KMS-11 (cell line): ENCODE data around the gene ANGEL2.

Source experiments
- H2AFZ ChIP-seq: fragments of 200-600 bp; sonication (generic); 2 replicates; pipeline ENCODE4 v1.6.1; 2016; ENCODE audit warnings: antibody characterized with exemption, mixed run types, low read depth
- H3K27ac ChIP-seq: fragments of 200-600 bp; sonication (generic); 2 replicates; pipeline ENCODE4 v1.6.1; 2016; ENCODE audit warnings: mild to moderate bottlenecking, mixed run types
- H3K27me3 ChIP-seq: fragments of 200-600 bp; sonication (generic); 2 replicates; pipeline ENCODE4 v1.6.1; 2017; ENCODE audit warnings: mild to moderate bottlenecking, low read depth, mixed run types, moderate library complexity; ENCODE audit not compliant: insufficient read depth
- H3K36me3 ChIP-seq: fragments of 200-600 bp; sonication (generic); 2 replicates; pipeline ENCODE4 v1.6.1; 2017; ENCODE audit warnings: mild to moderate bottlenecking, mixed run types; ENCODE audit not compliant: insufficient read depth
- H3K4me1 ChIP-seq: fragments of 200-600 bp; sonication (generic); 2 replicates; pipeline ENCODE4 v1.6.1; 2016; ENCODE audit warnings: mild to moderate bottlenecking, low read depth, mixed run types; ENCODE audit not compliant: poor library complexity, severe bottlenecking
- H3K4me2 ChIP-seq: fragments of 200-600 bp; sonication (generic); 2 replicates; pipeline ENCODE4 v1.7.0; 2016; ENCODE audit warnings: mild to moderate bottlenecking, mixed run types
- H3K4me3 ChIP-seq: fragments of 200-600 bp; sonication (generic); IDR thresholded peaks from 2 replicates; pipeline ENCODE4 v1.6.1; 2017; ENCODE audit warnings: low read depth, low read length, mixed read lengths; ENCODE audit not compliant: insufficient read depth
- H3K79me2 ChIP-seq: fragments of 200-600 bp; sonication (generic); 2 replicates; pipeline ENCODE4 v1.6.1; 2016; ENCODE audit warnings: low read depth, mixed run types; ENCODE audit not compliant: insufficient read depth
- H3K9ac ChIP-seq: fragments of 200-600 bp; sonication (generic); 2 replicates; pipeline ENCODE4 v1.6.1; 2016; ENCODE audit warnings: mild to moderate bottlenecking, mixed run types
- H4K20me1 ChIP-seq: fragments of 200-600 bp; sonication (generic); 2 replicates; pipeline ENCODE4 v1.6.1; 2016; ENCODE audit warnings: mild to moderate bottlenecking, mixed run types; ENCODE audit not compliant: insufficient read depth
- TF ChIP-seq, protein P1 (sequence below): fragments of 200-600 bp; sonication (generic); conservative IDR thresholded peaks from 2 replicates; pipeline ENCODE4 v1.6.1; 2017; ENCODE audit warnings: low read depth, mild to moderate bottlenecking, antibody characterized with exemption, low read length, moderate library complexity, mixed read lengths

ANGEL2 gene

DNA sequence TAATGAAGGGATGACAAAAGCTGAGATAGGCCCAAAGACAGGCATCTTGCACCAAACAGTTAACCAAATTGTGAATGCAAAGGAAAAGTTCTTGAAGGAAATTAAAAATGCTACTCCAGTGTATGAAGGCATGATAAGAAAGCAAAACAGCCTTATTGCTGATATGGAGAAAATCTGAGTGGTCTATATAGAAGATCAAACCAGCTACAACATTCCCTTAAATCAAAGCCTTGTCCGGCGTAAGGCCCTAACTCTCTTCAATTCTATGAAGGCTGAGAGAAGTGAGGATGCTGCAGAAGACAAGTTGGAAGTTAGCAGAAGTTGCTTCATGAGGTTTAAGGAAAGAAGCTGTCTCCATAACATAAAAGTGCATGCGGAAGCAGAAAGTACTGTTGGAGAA is 4.3 kb upstream of the ANGEL2 start:
- Histone ChIP-seq H3K27me3 (no peaks in the 10 kb centered on the region), H4K20me1 (no peaks in the 10 kb centered on the region), H2AFZ (no peak overlapping the region), H3K9ac (no peak overlapping the region), H3K27ac (no peak overlapping the region), H3K79me2 (peaks cover 1% of the 10 kb centered on the region; the same call in 1 of the 2 replicates), H3K36me3 (no peaks in the 10 kb centered on the region), H3K4me2 (no peak overlapping the region), H3K4me3 (no peak overlapping the region), H3K4me1 (no peaks in the 10 kb centered on the region)
- TF ChIP-seq, protein P1, sequence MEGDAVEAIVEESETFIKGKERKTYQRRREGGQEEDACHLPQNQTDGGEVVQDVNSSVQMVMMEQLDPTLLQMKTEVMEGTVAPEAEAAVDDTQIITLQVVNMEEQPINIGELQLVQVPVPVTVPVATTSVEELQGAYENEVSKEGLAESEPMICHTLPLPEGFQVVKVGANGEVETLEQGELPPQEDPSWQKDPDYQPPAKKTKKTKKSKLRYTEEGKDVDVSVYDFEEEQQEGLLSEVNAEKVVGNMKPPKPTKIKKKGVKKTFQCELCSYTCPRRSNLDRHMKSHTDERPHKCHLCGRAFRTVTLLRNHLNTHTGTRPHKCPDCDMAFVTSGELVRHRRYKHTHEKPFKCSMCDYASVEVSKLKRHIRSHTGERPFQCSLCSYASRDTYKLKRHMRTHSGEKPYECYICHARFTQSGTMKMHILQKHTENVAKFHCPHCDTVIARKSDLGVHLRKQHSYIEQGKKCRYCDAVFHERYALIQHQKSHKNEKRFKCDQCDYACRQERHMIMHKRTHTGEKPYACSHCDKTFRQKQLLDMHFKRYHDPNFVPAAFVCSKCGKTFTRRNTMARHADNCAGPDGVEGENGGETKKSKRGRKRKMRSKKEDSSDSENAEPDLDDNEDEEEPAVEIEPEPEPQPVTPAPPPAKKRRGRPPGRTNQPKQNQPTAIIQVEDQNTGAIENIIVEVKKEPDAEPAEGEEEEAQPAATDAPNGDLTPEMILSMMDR, result no peak

DNA sequence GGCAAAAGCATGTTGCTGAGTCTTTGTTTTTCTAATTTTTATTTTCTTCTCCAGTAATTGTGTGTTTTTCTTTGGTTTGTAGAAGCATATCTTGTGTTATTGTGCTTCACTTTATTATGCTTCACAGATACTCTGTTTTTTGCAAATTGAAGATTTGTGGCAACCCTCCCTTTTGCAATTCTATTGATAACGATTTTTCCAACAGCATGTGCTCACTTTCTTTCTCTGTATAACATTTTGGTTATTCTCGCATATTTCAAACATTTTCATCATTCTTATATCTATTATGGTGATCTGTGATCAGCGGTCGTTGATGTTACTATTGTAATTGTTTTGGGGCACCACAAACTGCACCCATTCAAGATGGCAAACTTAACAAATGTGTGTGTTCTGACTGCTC is 3.8 kb upstream of the ANGEL2 start:
- H3K27ac ChIP-seq, result no peak overlapping the region
- TF ChIP-seq, protein P1, result no peak
- H3K36me3 ChIP-seq, result no peaks in the 10 kb centered on the region
- no peaks in the 10 kb centered on the region for H4K20me1 ChIP-seq
- no peak overlapping the region for H3K4me2 ChIP-seq
- peaks cover 3% of the 10 kb centered on the region for H3K4me1 ChIP-seq
- no peak overlapping the region for H3K4me3 ChIP-seq
- no peaks in the 10 kb centered on the region for H3K27me3 ChIP-seq
- peaks cover 7% of the 10 kb centered on the region for H3K79me2 ChIP-seq
- no peak overlapping the region for H3K9ac ChIP-seq
- no peak overlapping the region for H2AFZ ChIP-seq

DNA sequence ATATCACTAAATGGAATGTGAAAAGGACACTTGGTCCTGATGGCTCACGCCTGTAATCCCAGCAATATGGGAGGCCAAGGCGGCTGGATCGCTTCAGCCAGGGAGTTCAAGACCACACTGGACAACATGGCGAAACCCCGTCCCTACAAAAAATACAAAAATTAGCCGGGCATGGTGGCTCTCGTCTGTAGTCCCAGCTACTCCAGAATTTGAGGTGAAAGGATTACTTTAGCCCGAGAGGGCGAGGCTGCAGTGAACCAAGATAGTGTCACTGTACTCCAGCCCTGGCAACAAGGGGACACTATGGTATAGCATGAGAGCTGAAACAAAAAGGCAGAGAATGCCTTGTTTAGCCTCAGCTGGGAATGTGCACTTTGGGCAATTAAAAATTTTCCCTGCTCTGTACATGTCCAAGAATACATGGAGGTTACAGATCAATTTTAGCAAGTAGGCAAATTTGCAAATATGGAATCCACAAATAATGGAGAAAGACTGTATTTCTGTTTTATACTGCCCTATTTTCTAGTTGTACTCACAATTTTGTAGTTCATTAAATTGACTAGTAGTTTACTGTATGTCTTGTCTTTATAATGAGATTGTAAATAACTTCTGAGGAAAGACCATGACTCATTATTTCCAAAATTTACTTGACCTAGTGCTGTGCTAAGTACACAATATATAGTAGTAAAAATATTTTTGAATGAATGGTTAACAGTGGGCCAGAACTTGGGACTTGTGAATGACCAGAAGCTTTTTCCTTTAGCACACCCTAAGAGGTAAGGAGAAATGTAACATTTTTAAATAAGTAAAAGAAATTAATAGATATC is 2.0 kb upstream of the ANGEL2 start:
- no peaks in the 10 kb centered on the region for H3K27me3 ChIP-seq
- peaks cover 13% of the 10 kb centered on the region for H3K4me1 ChIP-seq
- peaks cover 17% of the 10 kb centered on the region for H3K79me2 ChIP-seq
- H3K36me3 ChIP-seq, result 0 out of 2 replicates have a peak, but pooled peaks cover 5% of the 10 kb centered on the region
- H3K27ac ChIP-seq, result no peak overlapping the region
- TF ChIP-seq, protein P1, result no peak
- no peak overlapping the region for H3K4me2 ChIP-seq
- no peak overlapping the region for H3K9ac ChIP-seq
- H2AFZ ChIP-seq, result no peak overlapping the region
- no peaks in the 10 kb centered on the region for H4K20me1 ChIP-seq
- no peak overlapping the region for H3K4me3 ChIP-seq

DNA sequence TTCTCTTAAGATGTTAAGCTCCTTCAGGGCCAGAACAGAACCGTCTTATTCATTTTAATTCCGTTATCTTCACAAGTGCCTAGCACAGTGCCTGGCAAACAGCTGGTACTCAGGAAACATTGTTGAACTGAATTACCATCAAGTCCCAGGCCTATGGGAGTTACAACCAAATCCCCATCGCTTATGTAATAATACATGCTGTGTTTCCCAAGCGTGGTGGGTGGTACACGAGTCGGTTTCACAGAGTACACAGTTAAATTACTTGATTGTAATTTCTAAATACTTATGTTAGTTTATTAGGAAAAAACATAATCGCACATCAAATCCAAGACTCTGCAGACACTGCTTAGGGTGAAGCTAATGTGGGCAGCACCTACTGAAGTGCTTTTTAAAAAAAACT is 1.0 kb downstream of the ANGEL2 start:
- peak overlapping the region; percentile 93 for H3K4me2 ChIP-seq
- TF ChIP-seq, protein P1, result no peak
- peak overlapping the region; percentile 77 for H2AFZ ChIP-seq
- H4K20me1 ChIP-seq, result no peaks in the 10 kb centered on the region
- peak overlapping the region; percentile 43 for H3K27ac ChIP-seq
- H3K9ac ChIP-seq, result peak overlapping the region; percentile 66
- H3K79me2 ChIP-seq, result peaks cover 17% of the 10 kb centered on the region
- H3K36me3 ChIP-seq, result 0 out of 2 replicates have a peak, but pooled peaks cover 6% of the 10 kb centered on the region
- H3K4me1 ChIP-seq, result peaks cover 13% of the 10 kb centered on the region
- H3K4me3 ChIP-seq, result peak overlapping the region; percentile 90
- H3K27me3 ChIP-seq, result no peaks in the 10 kb centered on the region
